ENCODE data around the gene FAM107B. TPM values are rescaled to one million over a fixed set of nuclear protein-coding genes. Genes with fewer than 3 reads are reported as not detected.

The FAM107B gene
- total and polyA plus RNA-seq, 2 of the 13 experiments (the other 11 are each of a cell fraction or from before 2014, with no cell fraction given): 15.7 to 24.8 TPM

- TF ChIP-seq CBFB (CRISPR knock-in tag; IDR thresholded peaks at IDR 0.05): no peak
- no peak for TF ChIP-seq TAF15 (IDR thresholded peaks at IDR 0.05; ENCODE audit: low read depth, low read length, poor library complexity, severe bottlenecking)
- no peak for TF ChIP-seq ZFP62 (CRISPR knock-in tag; IDR thresholded peaks at IDR 0.05)
- 0 out of 2 replicates have a peak, but pooled peaks have one; percentile 32 for TF ChIP-seq CREM (IDR thresholded peaks at IDR 0.05)
- no peak for TF ChIP-seq CREM (CRISPR knock-in tag; IDR thresholded peaks at IDR 0.05)
- TF ChIP-seq, protein P1, sequence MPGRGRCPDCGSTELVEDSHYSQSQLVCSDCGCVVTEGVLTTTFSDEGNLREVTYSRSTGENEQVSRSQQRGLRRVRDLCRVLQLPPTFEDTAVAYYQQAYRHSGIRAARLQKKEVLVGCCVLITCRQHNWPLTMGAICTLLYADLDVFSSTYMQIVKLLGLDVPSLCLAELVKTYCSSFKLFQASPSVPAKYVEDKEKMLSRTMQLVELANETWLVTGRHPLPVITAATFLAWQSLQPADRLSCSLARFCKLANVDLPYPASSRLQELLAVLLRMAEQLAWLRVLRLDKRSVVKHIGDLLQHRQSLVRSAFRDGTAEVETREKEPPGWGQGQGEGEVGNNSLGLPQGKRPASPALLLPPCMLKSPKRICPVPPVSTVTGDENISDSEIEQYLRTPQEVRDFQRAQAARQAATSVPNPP (CRISPR knock-in tag; IDR thresholded peaks at IDR 0.05): no peak
- no peak for TF ChIP-seq ZBTB1 (CRISPR knock-in tag; IDR thresholded peaks at IDR 0.05; ENCODE audit: borderline replicate concordance)
- TF ChIP-seq HMG20B (CRISPR knock-in tag; conservative IDR thresholded peaks at IDR 0.05): no peak
- TF ChIP-seq HNF1A (IDR thresholded peaks at IDR 0.05; ENCODE audit: low read depth): peak; percentile 82
- TF ChIP-seq HNF1A (CRISPR knock-in tag; IDR thresholded peaks at IDR 0.05; ENCODE audit: borderline replicate concordance): peak; percentile 38; the same call in 1 of the 2 replicates
- TF ChIP-seq SOX13 (IDR thresholded peaks at IDR 0.05): no peak
- TF ChIP-seq SOX13 (CRISPR knock-in tag; conservative IDR thresholded peaks at IDR 0.05 in 1 of 2, IDR thresholded peaks at IDR 0.05 in 1 of 2): peak in 1 of 2 experiments; percentile 37; a peak in 1 of 4 replicates
- no peak for TF ChIP-seq ZNF550 (CRISPR knock-in tag; IDR thresholded peaks at IDR 0.05; ENCODE audit: borderline replicate concordance)
These were observed 179.7 kb downstream of the FAM107B start (continued) for GRCh38 chr10:14594878-14595525.
